SK-N-SH treated with all-trans-retinoic acid at 6 μM for 48 hours (cell line): ENCODE data around the gene AKR1A1.

Experiments
- ESRRG ChIP-seq: fragments of 250-450 bp; sonication (Bioruptor Pico); IDR thresholded peaks from 2 replicates; pipeline ENCODE4 v1.6.1; 2021; ENCODE audit warnings: mild to moderate bottlenecking
- PPARA ChIP-seq: fragments of 250-450 bp; sonication (Bioruptor Pico); IDR thresholded peaks from 2 replicates; pipeline ENCODE4 v1.5.0; 2020; ENCODE audit warnings: mild to moderate bottlenecking, borderline replicate concordance
- RARB ChIP-seq: fragments of 250-450 bp; sonication (Bioruptor Pico); IDR thresholded peaks from 2 replicates; pipeline ENCODE4 v1.8.0; 2021; ENCODE audit warnings: mild to moderate bottlenecking, moderate library complexity
- TCF4 ChIP-seq: fragments of 250-450 bp; sonication (Bioruptor Pico); IDR thresholded peaks from 2 replicates; pipeline ENCODE4 v1.8.0; 2021; ENCODE audit warnings: mild to moderate bottlenecking, moderate library complexity, borderline replicate concordance
- ZNF70 ChIP-seq: fragments of 450-650 bp; formaldehyde crosslinking; IDR thresholded peaks from 2 replicates; pipeline ENCODE4 v1.5.0; 2020; ENCODE audit warnings: mild to moderate bottlenecking, moderate library complexity
- TF ChIP-seq, protein P1 (sequence below): fragments of 250-450 bp; sonication (Bioruptor Pico); IDR thresholded peaks from 2 replicates; pipeline ENCODE4 v1.5.1; 2020; ENCODE audit warnings: low read depth, mild to moderate bottlenecking, moderate library complexity

DNA sequence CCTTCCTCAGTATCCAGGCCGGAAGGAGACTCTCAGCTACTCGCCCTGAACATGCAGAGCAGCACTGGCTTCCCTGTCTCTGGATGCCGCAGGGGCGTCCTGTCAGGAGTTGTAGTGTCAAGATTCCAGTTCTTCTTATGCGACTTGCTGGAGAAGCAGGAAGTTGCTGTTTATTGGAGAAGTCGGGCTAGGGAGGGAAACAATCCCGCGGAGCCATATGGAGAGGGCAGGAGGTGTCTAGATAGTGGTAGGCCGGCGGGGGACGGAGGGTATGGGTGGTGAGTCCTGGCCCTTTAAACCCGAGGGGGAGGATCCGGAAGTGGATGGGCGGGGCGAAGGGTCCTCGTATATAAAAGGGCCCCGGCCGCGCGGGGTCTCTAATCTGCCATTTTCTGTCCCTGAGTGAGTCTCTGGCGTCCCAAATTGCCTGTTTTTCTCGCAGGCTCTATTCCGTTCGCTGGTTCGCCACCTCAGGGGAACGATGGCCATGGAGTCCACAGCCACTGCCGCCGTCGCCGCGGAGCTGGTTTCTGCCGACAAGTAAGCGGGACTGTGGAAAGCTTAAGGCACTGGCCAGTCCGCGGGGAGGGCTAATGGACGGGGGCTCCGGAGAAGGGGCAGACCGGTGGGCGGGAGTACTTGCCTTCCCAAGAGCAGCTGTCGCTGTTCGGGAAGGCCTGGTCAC, 33.2 kb downstream of the AKR1A1 start, which contains the start of gene NASP:
- TF ChIP-seq ZNF70 (CRISPR knock-in tag) (no peak), TCF4 (CRISPR knock-in tag) (no peak), PPARA (no peak), RARB (no peak), ESRRG (no peak)
- TF ChIP-seq, protein P1, sequence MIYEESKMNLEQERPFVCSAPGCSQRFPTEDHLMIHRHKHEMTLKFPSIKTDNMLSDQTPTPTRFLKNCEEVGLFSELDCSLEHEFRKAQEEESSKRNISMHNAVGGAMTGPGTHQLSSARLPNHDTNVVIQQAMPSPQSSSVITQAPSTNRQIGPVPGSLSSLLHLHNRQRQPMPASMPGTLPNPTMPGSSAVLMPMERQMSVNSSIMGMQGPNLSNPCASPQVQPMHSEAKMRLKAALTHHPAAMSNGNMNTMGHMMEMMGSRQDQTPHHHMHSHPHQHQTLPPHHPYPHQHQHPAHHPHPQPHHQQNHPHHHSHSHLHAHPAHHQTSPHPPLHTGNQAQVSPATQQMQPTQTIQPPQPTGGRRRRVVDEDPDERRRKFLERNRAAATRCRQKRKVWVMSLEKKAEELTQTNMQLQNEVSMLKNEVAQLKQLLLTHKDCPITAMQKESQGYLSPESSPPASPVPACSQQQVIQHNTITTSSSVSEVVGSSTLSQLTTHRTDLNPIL (CRISPR knock-in tag): no peak
